ENCODE measurements around the gene HCLS1.
"Not testable (repeated sequence)": the region's sequence is repeated elsewhere in the genome, so short reads cannot be mapped to it uniquely, and the experiment has no call there.

The HCLS1 gene

GRCh38 chr3:121598564-121598963 is 62.1 kb downstream of the HCLS1 start:
- DNase-seq (ENCODE audit: low read depth): no peak

DNA sequence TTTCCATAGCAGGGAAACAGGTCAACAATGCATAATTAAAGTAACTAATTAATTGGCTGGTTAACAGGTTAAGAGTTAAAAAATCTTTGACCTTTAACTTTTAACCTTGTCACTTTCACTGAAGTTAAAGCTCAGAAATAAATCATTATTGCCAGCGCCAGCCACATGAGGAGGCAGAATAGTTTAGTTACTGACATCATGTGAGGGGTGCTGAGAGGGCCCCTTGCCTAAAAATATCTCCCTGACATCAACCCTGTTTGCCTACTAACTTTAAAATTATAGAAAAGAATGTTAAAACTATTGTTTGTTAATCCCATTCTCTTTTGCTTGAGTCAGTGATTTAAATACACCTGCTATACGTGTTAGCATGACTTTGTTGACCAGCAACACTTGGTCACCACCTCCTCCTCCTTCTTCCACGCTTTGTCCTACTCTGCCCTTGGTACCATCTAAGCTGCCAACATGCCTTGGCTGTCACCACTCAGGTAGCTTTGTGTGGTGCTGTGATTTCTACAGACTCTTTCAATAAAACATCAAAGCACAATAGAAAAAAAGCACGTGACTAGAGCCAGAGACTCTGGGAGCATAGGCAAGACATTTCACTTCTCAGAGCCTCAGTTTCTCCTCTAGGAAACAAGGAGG is 64.8 kb downstream of the HCLS1 start:
- no peak for DNase-seq (ENCODE audit: low read depth)

GRCh38 chr3:121594850-121595249 is 65.9 kb downstream of the HCLS1 start:
- no peak for DNase-seq (ENCODE audit: low read depth)

- DNase-seq (ENCODE audit: low read depth): not testable (repeated sequence)
Measured at GRCh38 chr3:121593806-121594205, 66.9 kb downstream of the HCLS1 start.

DNA sequence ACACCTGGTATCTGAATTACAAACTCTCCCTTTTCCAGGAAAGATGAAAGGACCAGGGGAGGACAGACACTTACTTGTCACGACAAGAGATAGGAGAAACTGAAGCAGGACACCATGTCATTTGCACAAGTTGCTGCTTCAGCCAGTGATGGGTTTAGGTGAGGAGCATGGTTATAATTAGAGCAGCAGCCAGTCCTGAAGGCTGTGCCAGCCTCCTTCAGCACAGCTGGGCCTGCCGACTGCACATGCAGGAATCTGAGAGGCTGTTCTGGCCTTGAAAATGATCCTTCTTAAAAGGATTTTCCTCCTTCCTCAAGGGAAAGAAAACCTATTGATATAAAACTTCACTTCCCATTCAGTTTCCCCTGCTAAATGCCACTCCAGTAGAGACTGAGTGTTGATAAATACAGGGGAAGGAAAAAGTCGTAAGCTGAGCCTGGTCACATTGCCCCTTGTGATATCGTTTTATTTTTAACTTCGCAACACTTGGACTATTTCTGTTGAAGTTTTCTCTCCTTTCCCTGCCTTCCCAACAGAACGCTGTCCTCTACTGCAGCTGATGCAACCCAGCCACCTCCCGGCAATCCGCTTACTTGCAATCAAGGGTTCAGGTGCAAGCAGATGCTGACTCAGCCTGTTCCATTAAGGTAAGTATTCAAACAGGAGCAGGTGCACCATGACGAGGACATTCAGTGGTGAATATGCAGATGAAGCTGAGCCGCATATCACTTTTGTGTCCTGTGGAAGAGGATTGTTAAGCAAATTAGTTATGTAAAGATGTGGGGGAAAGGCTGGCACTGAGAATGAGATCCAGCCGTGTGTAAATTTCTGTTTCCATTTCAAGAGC is 67.6 kb downstream of the HCLS1 start, which contains the start of gene FBXO40:
Gene FBXO40 (plus strand): TSS at position 524 of the 847 bp plus-strand sequence. CDS start 27,197 bp downstream, outside the sequence.
- DNase-seq (ENCODE audit: low read depth): no peak

- DNase-seq (ENCODE audit: low read depth): no peak
Measured at GRCh38 chr3:121584418-121584817, 76.3 kb downstream of the HCLS1 start.

- no peak for DNase-seq (ENCODE audit: low read depth)
Measured at GRCh38 chr3:121581691-121582090, 79.0 kb downstream of the HCLS1 start.
